RWPE2 (cell line): Measurements from ENCODE around the gene PIP5K1B.

Experiments used
- ATAC-seq: fragments of 200-7000 bp; cut with Tn5 transposase; 3 replicates; pipeline ENCODE4 v1.9.1; 2021; ENCODE audit warnings: low read depth
- DNase-seq: peaks from one replicate; pipeline ENCODE4 v3.0.0-alpha.2; 2020; ENCODE audit warnings: low spot score
- H3K27ac ChIP-seq: fragments of 450-650 bp; 2 replicates; pipeline ENCODE4 v1.5.1; 2017; ENCODE audit warnings: mild to moderate bottlenecking; ENCODE audit not compliant: poor library complexity, severe bottlenecking
- H3K27me3 ChIP-seq: fragments of 250-450 bp; sonication (Bioruptor Pico); 2 replicates; pipeline ENCODE4 v1.5.1; 2021; ENCODE audit warnings: mild to moderate bottlenecking, moderate library complexity; ENCODE audit not compliant: insufficient read depth, poor library complexity, severe bottlenecking
- H3K36me3 ChIP-seq: fragments of 250-450 bp; sonication (Bioruptor Pico); 2 replicates; pipeline ENCODE4 v1.5.1; 2020; ENCODE audit warnings: low read depth, mild to moderate bottlenecking, moderate library complexity
- H3K4me1 ChIP-seq: fragments of 250-450 bp; sonication (Bioruptor Pico); 2 replicates; pipeline ENCODE4 v1.5.1; 2021; ENCODE audit warnings: mild to moderate bottlenecking, moderate library complexity; ENCODE audit not compliant: insufficient read depth, poor library complexity, severe bottlenecking
- H3K4me3 ChIP-seq: fragments of 250-450 bp; sonication (Bioruptor Pico); 2 replicates; pipeline ENCODE4 v1.5.1; 2021; ENCODE audit warnings: mild to moderate bottlenecking, moderate library complexity; ENCODE audit not compliant: severe bottlenecking
- H3K9me3 ChIP-seq: fragments of 250-450 bp; sonication (Bioruptor Pico); 2 replicates; pipeline ENCODE4 v1.5.1; 2021; ENCODE audit warnings: mild to moderate bottlenecking, moderate library complexity; ENCODE audit not compliant: severe bottlenecking
- TF ChIP-seq, protein P1 (sequence below): fragments of 450-650 bp; IDR thresholded peaks from one replicate; pipeline ENCODE4 v1.5.1; 2017; ENCODE audit warnings: mild to moderate bottlenecking, moderate library complexity; ENCODE audit not compliant: poor library complexity, severe bottlenecking

The PIP5K1B gene

DNA sequence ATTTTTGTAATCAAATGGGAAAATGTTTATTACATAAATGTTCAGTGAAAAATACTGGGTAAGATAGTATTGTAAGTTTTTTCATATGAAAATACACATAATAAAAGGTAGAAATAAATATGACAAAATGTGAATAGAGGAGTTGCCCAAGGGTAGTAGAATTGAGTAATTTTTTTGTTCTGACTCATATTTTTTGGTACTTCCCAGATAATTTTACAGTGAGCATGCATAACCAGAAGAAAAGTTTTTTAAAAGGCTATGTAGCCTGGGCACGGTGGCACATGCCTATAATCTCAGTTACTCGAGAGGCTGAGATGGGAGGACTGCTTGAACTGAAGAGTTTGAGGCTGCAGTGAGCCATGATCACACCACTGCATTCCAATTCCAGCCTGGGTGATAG is 116.9 kb downstream of the PIP5K1B start:
- H3K36me3 ChIP-seq: no peaks in the 10 kb centered on the region
- ATAC-seq: no peak
- TF ChIP-seq, protein P1, sequence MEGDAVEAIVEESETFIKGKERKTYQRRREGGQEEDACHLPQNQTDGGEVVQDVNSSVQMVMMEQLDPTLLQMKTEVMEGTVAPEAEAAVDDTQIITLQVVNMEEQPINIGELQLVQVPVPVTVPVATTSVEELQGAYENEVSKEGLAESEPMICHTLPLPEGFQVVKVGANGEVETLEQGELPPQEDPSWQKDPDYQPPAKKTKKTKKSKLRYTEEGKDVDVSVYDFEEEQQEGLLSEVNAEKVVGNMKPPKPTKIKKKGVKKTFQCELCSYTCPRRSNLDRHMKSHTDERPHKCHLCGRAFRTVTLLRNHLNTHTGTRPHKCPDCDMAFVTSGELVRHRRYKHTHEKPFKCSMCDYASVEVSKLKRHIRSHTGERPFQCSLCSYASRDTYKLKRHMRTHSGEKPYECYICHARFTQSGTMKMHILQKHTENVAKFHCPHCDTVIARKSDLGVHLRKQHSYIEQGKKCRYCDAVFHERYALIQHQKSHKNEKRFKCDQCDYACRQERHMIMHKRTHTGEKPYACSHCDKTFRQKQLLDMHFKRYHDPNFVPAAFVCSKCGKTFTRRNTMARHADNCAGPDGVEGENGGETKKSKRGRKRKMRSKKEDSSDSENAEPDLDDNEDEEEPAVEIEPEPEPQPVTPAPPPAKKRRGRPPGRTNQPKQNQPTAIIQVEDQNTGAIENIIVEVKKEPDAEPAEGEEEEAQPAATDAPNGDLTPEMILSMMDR: no peak
- no peaks in the 10 kb centered on the region for H3K27me3 ChIP-seq
- H3K9me3 ChIP-seq: no peaks in the 10 kb centered on the region
- H3K4me3 ChIP-seq: no peak overlapping the region
- no peak overlapping the region for H3K27ac ChIP-seq
- DNase-seq: no peak
- no peaks in the 10 kb centered on the region for H3K4me1 ChIP-seq

DNA sequence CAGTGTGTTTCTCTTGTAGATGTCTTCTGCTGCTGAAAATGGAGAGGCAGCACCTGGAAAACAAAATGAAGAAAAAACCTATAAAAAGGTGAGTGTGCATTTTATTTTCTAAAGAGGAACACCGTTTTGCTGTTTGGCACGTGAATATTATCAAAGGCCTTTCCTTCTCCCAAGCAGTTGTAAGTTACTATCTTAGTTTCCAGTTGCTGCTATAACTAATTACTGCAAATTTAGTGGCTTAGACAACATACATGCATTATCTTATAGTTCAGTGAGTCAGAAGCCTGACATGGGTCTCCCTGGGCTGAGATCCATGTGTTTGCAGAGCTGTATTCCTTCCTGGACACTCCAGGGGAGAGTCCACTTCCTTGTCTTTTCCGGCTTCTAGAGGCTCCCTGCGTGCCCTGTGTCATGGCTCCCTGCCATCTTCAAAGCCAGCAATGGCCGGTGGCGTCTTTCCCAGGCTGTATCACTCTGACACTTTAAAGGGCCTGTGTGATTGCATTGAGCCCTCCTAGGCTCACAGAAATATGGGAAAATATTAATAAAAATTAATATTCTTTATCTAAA is 117.6 kb downstream of the PIP5K1B start:
- TF ChIP-seq, protein P1: no peak
- no peaks in the 10 kb centered on the region for H3K27me3 ChIP-seq
- no peaks in the 10 kb centered on the region for H3K4me1 ChIP-seq
- no peaks in the 10 kb centered on the region for H3K36me3 ChIP-seq
- ATAC-seq (no peak; the same call in 2 of the 3 replicates), DNase-seq (no peak)
- H3K27ac ChIP-seq: no peak overlapping the region
- no peak overlapping the region for H3K4me3 ChIP-seq
- H3K9me3 ChIP-seq: no peaks in the 10 kb centered on the region

DNA sequence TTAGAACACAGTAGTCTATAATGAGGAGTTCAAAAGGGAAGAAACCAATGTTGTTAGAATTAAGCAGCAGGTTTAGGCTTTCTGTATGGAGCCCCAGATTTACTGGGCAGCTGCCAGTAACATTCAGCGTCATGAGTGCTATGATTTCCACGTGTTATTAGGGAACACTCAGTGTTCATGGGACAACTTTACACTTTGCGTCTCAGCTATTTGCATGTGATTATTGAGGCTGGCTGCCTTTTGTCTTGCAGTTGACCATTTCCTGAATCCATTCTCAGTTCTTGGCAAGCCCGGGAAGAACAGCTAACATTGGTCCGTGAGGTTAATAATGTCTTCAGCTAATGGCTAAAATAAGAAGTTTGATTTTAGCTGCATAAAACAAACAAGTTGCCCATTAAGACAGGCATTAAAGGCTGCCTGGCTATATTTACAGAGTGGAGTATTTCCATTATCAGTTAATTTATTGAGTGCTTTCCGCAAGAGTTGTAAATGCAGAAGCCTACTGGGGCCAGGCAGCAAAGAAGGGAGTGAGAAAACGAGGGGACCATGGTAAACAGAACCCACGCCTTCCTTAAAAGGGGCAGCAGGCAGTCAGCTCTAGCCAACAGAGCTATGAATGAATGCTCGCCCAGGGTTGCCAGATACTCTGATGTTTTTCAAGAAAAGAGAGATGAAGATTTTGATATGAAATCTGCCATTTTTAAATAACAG is 120.9 kb downstream of the PIP5K1B start:
- TF ChIP-seq, protein P1: no peak
- no peaks in the 10 kb centered on the region for H3K36me3 ChIP-seq
- no peaks in the 10 kb centered on the region for H3K27me3 ChIP-seq
- H3K27ac ChIP-seq: no peak overlapping the region
- H3K9me3 ChIP-seq: no peaks in the 10 kb centered on the region
- ATAC-seq (no peak), DNase-seq (no peak)
- no peak overlapping the region for H3K4me3 ChIP-seq
- H3K4me1 ChIP-seq: no peaks in the 10 kb centered on the region

DNA sequence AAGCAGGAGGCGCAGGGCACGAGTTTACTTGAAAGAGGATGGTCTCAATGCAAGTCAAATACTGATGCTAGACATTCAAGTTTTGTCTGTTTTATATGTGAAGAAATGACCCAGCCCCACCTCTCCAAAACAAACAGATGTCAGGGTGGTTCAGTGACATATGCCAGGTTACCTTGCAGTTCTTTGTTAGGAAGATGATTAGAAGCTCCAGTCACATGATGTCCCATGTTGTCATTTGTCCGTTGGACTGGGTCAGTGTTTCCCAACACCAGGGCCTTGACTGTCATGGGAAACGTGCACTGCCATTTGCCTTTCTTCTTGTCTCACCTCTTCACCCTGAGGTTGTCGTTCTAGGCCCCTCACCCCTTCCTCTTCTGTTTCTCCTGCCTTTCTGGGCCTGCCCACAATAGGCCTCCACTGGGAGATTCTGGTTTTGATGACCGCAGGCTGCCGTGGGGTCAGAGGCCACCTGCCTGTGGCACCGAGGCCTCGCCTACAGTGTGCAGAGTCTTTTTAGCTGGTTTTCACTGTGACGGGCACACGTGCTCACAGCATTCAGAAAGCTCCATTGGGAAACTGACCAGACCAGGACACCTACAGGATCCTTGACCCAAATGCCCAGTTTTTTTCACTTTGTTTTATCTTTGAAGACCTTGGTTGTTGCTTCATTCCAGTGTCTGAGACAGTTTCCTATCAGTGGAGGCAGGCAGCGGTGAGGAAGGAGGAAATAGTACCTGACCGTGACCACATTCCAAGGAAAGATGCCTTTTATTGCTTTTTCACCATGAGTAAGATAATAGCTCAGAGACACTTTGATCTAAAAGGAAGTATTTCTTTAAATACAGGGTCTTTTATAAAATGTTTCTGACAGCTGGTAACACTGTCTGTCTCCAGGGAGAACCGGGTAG is 123.1 kb downstream of the PIP5K1B start:
- no peaks in the 10 kb centered on the region for H3K27me3 ChIP-seq
- no peak overlapping the region for H3K27ac ChIP-seq
- H3K4me1 ChIP-seq: no peaks in the 10 kb centered on the region
- H3K9me3 ChIP-seq: no peaks in the 10 kb centered on the region
- H3K4me3 ChIP-seq: no peak overlapping the region
- TF ChIP-seq, protein P1: no peak
- H3K36me3 ChIP-seq: no peaks in the 10 kb centered on the region
- ATAC-seq: no peak
- DNase-seq: no peak
